ENCODE measurements around the gene ADAMTSL1.
A peak's percentile ranks its signal among the peaks of the same experiment; 100 is the strongest.

ADAMTSL1 gene

GRCh38 chr9:18438951-18439350, 35.0 kb upstream of the ADAMTSL1 start:
- H3K27ac ChIP-seq = peak overlapping the region; percentile 66; the same call in 1 of the 2 replicates
- no peak for TF ChIP-seq CTCF (conservative IDR thresholded peaks at IDR 0.05)

DNA sequence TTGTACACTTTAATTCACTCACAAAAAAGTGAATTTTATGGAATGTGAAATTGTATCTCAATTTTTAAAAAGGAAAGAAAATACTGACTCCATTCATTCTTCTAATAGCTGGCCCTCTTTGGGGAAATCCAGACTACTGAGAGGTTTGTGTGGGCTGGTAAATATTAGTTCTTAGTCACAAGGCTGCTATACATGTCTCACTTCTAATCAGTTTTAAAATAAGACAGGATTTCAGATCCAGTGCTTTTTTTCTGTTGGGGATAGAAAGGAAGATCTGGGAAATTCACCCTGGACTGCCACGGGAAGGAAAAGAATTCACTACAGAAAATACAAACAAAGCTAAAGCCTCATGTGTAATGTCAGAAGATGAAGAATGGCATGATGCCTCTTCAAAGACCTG, 32.7 kb upstream of the ADAMTSL1 start:
- TF ChIP-seq CTCF (conservative IDR thresholded peaks at IDR 0.05) = no peak
- no peak overlapping the region for H3K27ac ChIP-seq

- peak overlapping the region; percentile 41 for H3K27ac ChIP-seq
- peak; percentile 98 for TF ChIP-seq CTCF (conservative IDR thresholded peaks at IDR 0.05)
Observed at GRCh38 chr9:18442629-18443491, 31.1 kb upstream of the ADAMTSL1 start.

DNA sequence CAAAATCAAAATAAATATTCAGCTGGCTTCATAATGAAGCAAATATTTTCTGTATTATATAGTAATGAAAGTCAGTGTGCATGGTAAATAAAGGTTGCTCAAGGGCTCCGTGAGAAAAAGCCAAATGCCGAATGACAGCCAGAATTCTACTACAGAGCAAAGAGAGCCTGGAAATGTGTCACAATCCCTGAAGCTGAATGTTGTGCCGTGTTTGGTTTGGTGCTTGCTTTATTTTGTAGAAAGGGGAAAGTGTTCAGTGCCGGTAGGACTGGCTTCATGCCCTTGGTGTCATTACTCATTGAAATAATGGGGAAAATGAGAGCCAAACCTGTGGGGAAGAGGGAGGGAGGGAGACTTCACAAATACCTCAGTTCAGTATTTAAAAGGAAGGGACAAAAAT, 26.8 kb upstream of the ADAMTSL1 start:
- no peak overlapping the region for H3K27ac ChIP-seq
- no peak for TF ChIP-seq CTCF (conservative IDR thresholded peaks at IDR 0.05)

DNA sequence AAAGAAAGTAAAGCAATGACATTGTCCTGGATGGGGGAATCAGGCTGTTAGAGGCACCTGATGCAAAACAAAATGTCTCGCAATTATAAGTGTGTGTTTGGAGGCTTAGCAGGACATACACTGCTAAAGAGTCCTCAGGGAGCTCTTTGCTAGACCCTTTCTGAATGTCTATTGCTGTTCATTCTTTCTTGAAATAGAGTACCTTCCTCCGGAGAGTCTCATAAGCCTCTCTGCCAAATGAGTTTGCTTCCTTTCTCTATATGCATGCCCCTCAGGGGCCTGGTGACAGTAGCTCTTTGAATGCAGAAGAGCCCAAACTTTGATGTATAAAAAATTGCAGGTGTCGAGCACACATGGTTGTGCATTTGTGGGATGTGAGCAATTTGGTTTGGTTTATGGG, 26.4 kb upstream of the ADAMTSL1 start:
- H3K27ac ChIP-seq = no peak overlapping the region
- no peak for TF ChIP-seq CTCF (conservative IDR thresholded peaks at IDR 0.05)

GRCh38 chr9:18448101-18448500, 25.9 kb upstream of the ADAMTSL1 start:
- no peak for TF ChIP-seq CTCF (conservative IDR thresholded peaks at IDR 0.05)
- H3K27ac ChIP-seq = no peak overlapping the region

DNA sequence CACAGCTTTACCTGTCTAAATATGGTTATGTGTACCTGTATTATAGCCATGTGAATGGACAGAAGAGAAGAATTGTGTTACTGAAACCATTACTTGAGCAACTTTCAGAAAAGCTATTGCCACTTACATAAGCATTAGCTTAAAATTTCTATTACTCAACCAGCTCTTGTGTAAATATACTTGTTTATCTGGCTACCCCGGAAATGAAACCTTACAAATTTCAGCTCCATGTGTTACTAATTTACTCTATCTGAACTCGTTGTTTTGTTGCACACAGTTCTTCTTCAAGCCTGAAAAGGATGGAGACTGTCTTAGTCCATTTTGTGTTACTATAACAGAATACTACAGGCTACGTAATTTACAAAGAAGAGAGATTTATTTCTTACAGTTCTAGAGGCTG, 22.5 kb upstream of the ADAMTSL1 start:
- H3K27ac ChIP-seq = no peak overlapping the region
- TF ChIP-seq CTCF (conservative IDR thresholded peaks at IDR 0.05) = no peak
